HepG2 (cell line): ENCODE data around the gene ZNF302. TPM values are rescaled to one million over a fixed set of nuclear protein-coding genes. Genes with fewer than 3 reads are reported as not detected.

Experiments
- EHMT2 ChIP-seq: fragments of 200-600 bp; sonication (generic); IDR thresholded peaks from 2 replicates; pipeline ENCODE4 v1.7.0; 2017; ENCODE audit warnings: antibody characterized with exemption, low read depth, low read length, borderline replicate concordance
- FOXK2 ChIP-seq: fragments of 450-650 bp; IDR thresholded peaks from 2 replicates; pipeline ENCODE4 v1.6.1; 2016
- GFI1 ChIP-seq: sonication (generic); formaldehyde crosslinking; IDR thresholded peaks from 2 replicates; pipeline ENCODE4 v1.5.0; 2020; ENCODE audit warnings: missing genetic modification reagents, mild to moderate bottlenecking, borderline replicate concordance
- HDAC1 ChIP-seq: sonication (generic); formaldehyde crosslinking; IDR thresholded peaks from 2 replicates; pipeline ENCODE4 v1.5.1; 2020; ENCODE audit warnings: mild to moderate bottlenecking, missing genetic modification reagents
- HOXD1 ChIP-seq: sonication (generic); formaldehyde crosslinking; IDR thresholded peaks from 2 replicates; pipeline ENCODE4 v1.5.0; 2020; ENCODE audit warnings: missing genetic modification reagents
- KLF6 ChIP-seq: IDR thresholded peaks from 2 replicates; pipeline ENCODE4 v1.8.0; 2016; ENCODE audit warnings: missing biosample characterization, missing genetic modification reagents
- MAFG ChIP-seq: sonication (generic); formaldehyde crosslinking; IDR thresholded peaks from 2 replicates; pipeline ENCODE4 v1.5.1; 2020; ENCODE audit warnings: mild to moderate bottlenecking, missing genetic modification reagents
- MEF2D ChIP-seq: sonication (generic); formaldehyde crosslinking; IDR thresholded peaks from 2 replicates; pipeline ENCODE4 v1.5.1; 2020; ENCODE audit warnings: mild to moderate bottlenecking, missing genetic modification reagents
- MXD4 ChIP-seq: IDR thresholded peaks from 2 replicates; pipeline ENCODE4 v1.6.1; 2016; ENCODE audit warnings: mild to moderate bottlenecking, missing biosample characterization, missing genetic modification reagents
- NRL ChIP-seq: sonication (generic); formaldehyde crosslinking; IDR thresholded peaks from 2 replicates; pipeline ENCODE4 v1.5.0; 2020; ENCODE audit warnings: missing genetic modification reagents, mild to moderate bottlenecking, moderate library complexity, borderline replicate concordance
- PCBP2 ChIP-seq: fragments of 200-400 bp; formaldehyde crosslinking; optimal IDR thresholded peaks from 2 replicates; pipeline ENCODE3; 2018; ENCODE audit warnings: low read length, low read depth; ENCODE audit not compliant: poor library complexity, severe bottlenecking
- POLR2AphosphoS5 ChIP-seq: IDR thresholded peaks from 2 replicates; pipeline ENCODE4 v1.6.1; 2012; ENCODE audit warnings: low read depth, low read length
- RARA ChIP-seq: IDR thresholded peaks from 2 replicates; pipeline ENCODE4 v1.6.1; 2016; ENCODE audit warnings: missing genetic modification reagents, missing compliant biosample characterization
- REXO4 ChIP-seq: sonication (generic); formaldehyde crosslinking; IDR thresholded peaks from 2 replicates; pipeline ENCODE4 v1.8.0; 2022; ENCODE audit warnings: missing genetic modification reagents, mild to moderate bottlenecking, borderline replicate concordance
- RFX3 ChIP-seq: IDR thresholded peaks from 2 replicates; pipeline ENCODE4 v1.6.1; 2016; ENCODE audit warnings: missing biosample characterization, missing genetic modification reagents
- RXRB ChIP-seq: IDR thresholded peaks from 2 replicates; pipeline ENCODE4 v1.6.1; 2016; ENCODE audit warnings: borderline replicate concordance, missing genetic modification reagents, missing compliant biosample characterization
- SMAD9 ChIP-seq: sonication (generic); formaldehyde crosslinking; IDR thresholded peaks from 2 replicates; pipeline ENCODE4 v1.5.1; 2020; ENCODE audit warnings: mild to moderate bottlenecking, missing genetic modification reagents
- SMARCE1 ChIP-seq: fragments of 450-650 bp; IDR thresholded peaks from 2 replicates; pipeline ENCODE4 v1.6.1; 2017; ENCODE audit warnings: borderline replicate concordance
- UBTF ChIP-seq: sonication (generic); formaldehyde crosslinking; IDR thresholded peaks from 2 replicates; pipeline ENCODE4 v1.4.0; 2020; ENCODE audit warnings: mild to moderate bottlenecking, missing genetic modification reagents
- ZBTB2 ChIP-seq: sonication (generic); formaldehyde crosslinking; IDR thresholded peaks from 2 replicates; pipeline ENCODE4 v1.8.0; 2022; ENCODE audit warnings: low read depth, missing genetic modification reagents
- ZNF17 ChIP-seq: sonication (generic); formaldehyde crosslinking; IDR thresholded peaks from 2 replicates; pipeline ENCODE4 v1.5.0; 2020; ENCODE audit warnings: mild to moderate bottlenecking, missing genetic modification reagents
- ZNF234 ChIP-seq: sonication (generic); formaldehyde crosslinking; conservative IDR thresholded peaks from 2 replicates; pipeline ENCODE4 v1.5.1; 2020; ENCODE audit warnings: mild to moderate bottlenecking, missing genetic modification reagents
- ZNF274 ChIP-seq: sonication (generic); formaldehyde crosslinking; IDR thresholded peaks from 2 replicates; pipeline ENCODE4 v1.5.1; 2020; ENCODE audit warnings: mild to moderate bottlenecking, missing genetic modification reagents
- ZNF3 ChIP-seq: IDR thresholded peaks from 2 replicates; pipeline ENCODE4 v1.7.0; 2017; ENCODE audit warnings: inconsistent platforms
- ZNF451 ChIP-seq: sonication (generic); formaldehyde crosslinking; IDR thresholded peaks from 2 replicates; pipeline ENCODE4 v1.5.0; 2020; ENCODE audit warnings: mild to moderate bottlenecking, missing genetic modification reagents
- ZNF549 ChIP-seq: sonication (generic); formaldehyde crosslinking; IDR thresholded peaks from 2 replicates; pipeline ENCODE4 v1.5.0; 2020; ENCODE audit warnings: missing genetic modification reagents
- ZSCAN21 ChIP-seq: sonication (generic); formaldehyde crosslinking; IDR thresholded peaks from 2 replicates; pipeline ENCODE4 v1.8.0; 2022; ENCODE audit warnings: mild to moderate bottlenecking, missing genetic modification reagents, moderate library complexity, borderline replicate concordance
- polyA plus RNA-seq, 8 experiments: library from polyadenylated mRNA; depleted of rRNA in 3 of 8; stranded (reverse) in 7 of 8; unstranded in 1 of 8; fragments of >200 nt; fragmentation: Illumina TruSeq in 4 of 8; extraction: Trizol in 4 of 8; gene quantifications; 2 replicates each; pipeline versions ENCODE4 v1.2.1 to v1.2.3, GENCODE V29; 2011 to 2016; ENCODE audit warnings: low read depth in 4 of 8, missing spikeins in 1 of 8, mixed read lengths in 1 of 8; ENCODE audit not compliant: insufficient read depth in 1 of 8
- total RNA-seq, 5 experiments: library from RNA; depleted of rRNA; stranded (reverse); fragments of >200 nt; fragmentation: Illumina TruSeq; extraction: Trizol; gene quantifications; 2 replicates each; pipeline ENCODE4 v1.2.3, GENCODE V29; 2016; ENCODE audit warnings: low read depth in 1 of 5

Gene ZNF302
- total and polyA plus RNA-seq, 2 of the 13 experiments (the other 11 are each of a cell fraction or from before 2014, with no cell fraction given), result not detected

GRCh38 chr19:34733746-34734536 is 56.5 kb downstream of the ZNF302 start, which contains the start of gene ZNF181 (continued):
- no peak for TF ChIP-seq REXO4
- TF ChIP-seq NRL (CRISPR knock-in tag), result peak; percentile 21; the same call in 1 of the 2 replicates
- TF ChIP-seq SMAD9 (CRISPR knock-in tag), result no peak
- TF ChIP-seq RXRB, result 0 out of 2 replicates have a peak, but pooled peaks have one; percentile 31
- peak; percentile 88 for TF ChIP-seq POLR2AphosphoS5
- TF ChIP-seq HDAC1 (CRISPR knock-in tag), result peak; percentile 70
- TF ChIP-seq MEF2D (CRISPR knock-in tag), result peak; percentile 31; the same call in 1 of the 2 replicates
- TF ChIP-seq ZNF17 (CRISPR knock-in tag), result peak; percentile 68; the same call in 1 of the 2 replicates
- no peak for TF ChIP-seq MAFG (CRISPR knock-in tag)
- peak; percentile 40; the same call in 1 of the 2 replicates for TF ChIP-seq ZBTB2 (CRISPR knock-in tag)
- TF ChIP-seq UBTF (CRISPR knock-in tag), result peak; percentile 97
- no peak for TF ChIP-seq ZNF3 (CRISPR knock-in tag)
- peak; percentile 83; the same call in 1 of the 2 replicates for TF ChIP-seq ZSCAN21 (CRISPR knock-in tag)
- peak; percentile 62; the same call in 1 of the 2 replicates for TF ChIP-seq GFI1 (CRISPR knock-in tag)
- peak; percentile 89 for TF ChIP-seq KLF6 (CRISPR knock-in tag)
- peak; percentile 50 for TF ChIP-seq RARA (CRISPR knock-in tag)
- TF ChIP-seq MXD4, result peak; percentile 63
- no peak for TF ChIP-seq EHMT2
- TF ChIP-seq RFX3 (CRISPR knock-in tag), result no peak
- peak; percentile 54; the same call in 1 of the 2 replicates for TF ChIP-seq FOXK2
- TF ChIP-seq ZNF549 (CRISPR knock-in tag), result no peak
- no peak for TF ChIP-seq PCBP2
- TF ChIP-seq SMARCE1, result no peak
- TF ChIP-seq ZNF274, result peak; percentile 82; the same call in 1 of the 2 replicates
- TF ChIP-seq ZNF234 (CRISPR knock-in tag), result no peak
- peak; percentile 72; the same call in 1 of the 2 replicates for TF ChIP-seq HOXD1
- no peak for TF ChIP-seq ZNF451 (CRISPR knock-in tag)
